GM10266 (cell line): ENCODE measurements around the gene CDCA8.

Experiments
- DNase-seq: peaks from one replicate; pipeline ENCODE4 v3.0.0; 2012; ENCODE audit errors: extremely low spot score
- TF ChIP-seq, protein P1 (sequence below): IDR thresholded peaks from 2 replicates; pipeline ENCODE4 v1.5.1; 2012; ENCODE audit warnings: mild to moderate bottlenecking, low read depth; ENCODE audit not compliant: control insufficient read depth, insufficient read depth; ENCODE audit errors: missing control alignments

CDCA8 gene

DNA sequence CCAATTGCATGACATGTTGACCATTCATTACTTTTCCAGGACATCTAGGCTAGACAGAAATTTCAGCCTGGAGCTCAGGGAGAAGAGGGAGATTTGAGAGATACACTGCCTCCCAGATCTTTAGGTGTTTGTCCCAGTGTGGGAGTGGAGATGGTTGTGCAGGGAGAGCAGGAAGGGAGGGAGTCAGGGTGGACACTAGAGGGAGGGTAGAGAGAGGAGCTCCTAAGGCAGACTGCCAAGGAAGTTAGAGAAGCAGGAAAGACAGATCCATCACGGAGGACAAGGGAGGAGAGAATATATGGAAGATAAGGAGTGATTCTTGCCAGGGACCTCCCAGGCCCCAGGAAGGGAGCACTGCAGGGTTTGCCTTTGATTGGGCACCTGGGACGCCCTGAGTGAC lies 8.7 kb downstream of the CDCA8 start:
- TF ChIP-seq, protein P1, sequence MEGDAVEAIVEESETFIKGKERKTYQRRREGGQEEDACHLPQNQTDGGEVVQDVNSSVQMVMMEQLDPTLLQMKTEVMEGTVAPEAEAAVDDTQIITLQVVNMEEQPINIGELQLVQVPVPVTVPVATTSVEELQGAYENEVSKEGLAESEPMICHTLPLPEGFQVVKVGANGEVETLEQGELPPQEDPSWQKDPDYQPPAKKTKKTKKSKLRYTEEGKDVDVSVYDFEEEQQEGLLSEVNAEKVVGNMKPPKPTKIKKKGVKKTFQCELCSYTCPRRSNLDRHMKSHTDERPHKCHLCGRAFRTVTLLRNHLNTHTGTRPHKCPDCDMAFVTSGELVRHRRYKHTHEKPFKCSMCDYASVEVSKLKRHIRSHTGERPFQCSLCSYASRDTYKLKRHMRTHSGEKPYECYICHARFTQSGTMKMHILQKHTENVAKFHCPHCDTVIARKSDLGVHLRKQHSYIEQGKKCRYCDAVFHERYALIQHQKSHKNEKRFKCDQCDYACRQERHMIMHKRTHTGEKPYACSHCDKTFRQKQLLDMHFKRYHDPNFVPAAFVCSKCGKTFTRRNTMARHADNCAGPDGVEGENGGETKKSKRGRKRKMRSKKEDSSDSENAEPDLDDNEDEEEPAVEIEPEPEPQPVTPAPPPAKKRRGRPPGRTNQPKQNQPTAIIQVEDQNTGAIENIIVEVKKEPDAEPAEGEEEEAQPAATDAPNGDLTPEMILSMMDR, result no peak
- DNase-seq, result no peak

DNA sequence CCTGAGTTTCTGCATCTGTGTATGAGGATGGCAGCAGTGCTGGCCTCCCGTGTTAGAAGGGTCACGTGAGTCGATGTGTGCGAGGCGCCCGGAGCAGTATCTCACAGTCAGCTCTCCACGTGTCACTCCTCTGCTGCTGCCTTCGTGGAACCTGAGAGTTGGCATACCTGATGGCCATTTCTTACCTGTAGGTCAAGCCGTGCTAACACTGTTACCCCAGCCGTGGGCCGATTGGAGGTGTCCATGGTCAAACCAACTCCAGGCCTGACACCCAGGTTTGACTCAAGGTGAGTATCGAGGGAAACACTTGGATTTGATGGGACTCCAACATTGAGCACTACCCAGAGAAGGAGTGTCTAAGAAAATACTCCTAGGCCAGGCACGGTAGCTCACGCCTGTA lies 10.7 kb downstream of the CDCA8 start:
- DNase-seq, result no peak
- TF ChIP-seq, protein P1, result no peak

GRCh38 chr1:37704966-37705365 lies 12.7 kb downstream of the CDCA8 start:
- DNase-seq, result no peak
- TF ChIP-seq, protein P1, result no peak

- no peak for DNase-seq
- TF ChIP-seq, protein P1, result no peak
Measured at GRCh38 chr1:37705399-37705798, 13.1 kb downstream of the CDCA8 start.

GRCh38 chr1:37708471-37708870 lies 16.2 kb downstream of the CDCA8 start:
- TF ChIP-seq, protein P1, result no peak

GRCh38 chr1:37714226-37714625 lies 21.9 kb downstream of the CDCA8 start:
- TF ChIP-seq, protein P1, result no peak
- no peak for DNase-seq

More at GRCh38 chr1:37708471-37708870, 16.2 kb downstream of the CDCA8 start:
- no peak for DNase-seq

GRCh38 chr1:37714689-37715088 lies 22.4 kb downstream of the CDCA8 start:
- no peak for DNase-seq
- TF ChIP-seq, protein P1, result no peak
